Measurements from ENCODE around the gene EPHX1.
"Not testable (repeated sequence)": the region's sequence is repeated elsewhere in the genome, so short reads cannot be mapped to it uniquely, and the experiment has no call there.

The EPHX1 gene

GRCh38 chr1:225815526-225816178 lies 5.7 kb downstream of the EPHX1 start:
- no peak for DNase-seq (ENCODE audit: extremely low read depth in 1 of 2, low read depth in 1 of 2)

GRCh38 chr1:225816643-225817538 lies 7.0 kb downstream of the EPHX1 start:
- DNase-seq (ENCODE audit: extremely low read depth in 1 of 2, low read depth in 1 of 2) = no peak

DNA sequence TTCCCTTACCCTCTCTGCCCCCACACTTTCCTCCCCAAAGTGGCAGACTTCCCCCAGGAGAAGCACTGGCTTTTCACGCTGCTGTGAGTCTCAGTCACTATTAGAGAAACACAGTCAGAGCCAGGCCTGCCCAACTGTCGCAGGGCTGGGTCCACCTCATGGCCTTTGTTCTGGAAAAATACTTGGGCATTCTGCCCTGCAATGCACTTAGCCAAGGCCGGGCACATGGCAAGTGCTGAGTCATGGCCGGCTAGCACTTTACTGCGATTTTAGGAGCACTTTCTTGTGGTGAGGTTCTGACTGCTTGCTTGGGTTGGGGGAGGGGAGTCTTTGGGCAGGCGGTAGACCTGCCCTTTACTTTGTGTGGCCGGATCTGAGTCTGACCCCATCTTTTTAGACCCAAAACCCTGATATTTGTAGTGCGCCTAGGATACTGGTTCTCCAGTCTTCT lies 7.7 kb downstream of the EPHX1 start:
- DNase-seq (ENCODE audit: extremely low read depth in 1 of 2, low read depth in 1 of 2) = no peak

GRCh38 chr1:225818229-225818628 lies 8.3 kb downstream of the EPHX1 start:
- no peak for DNase-seq (ENCODE audit: extremely low read depth in 1 of 2, low read depth in 1 of 2)

DNA sequence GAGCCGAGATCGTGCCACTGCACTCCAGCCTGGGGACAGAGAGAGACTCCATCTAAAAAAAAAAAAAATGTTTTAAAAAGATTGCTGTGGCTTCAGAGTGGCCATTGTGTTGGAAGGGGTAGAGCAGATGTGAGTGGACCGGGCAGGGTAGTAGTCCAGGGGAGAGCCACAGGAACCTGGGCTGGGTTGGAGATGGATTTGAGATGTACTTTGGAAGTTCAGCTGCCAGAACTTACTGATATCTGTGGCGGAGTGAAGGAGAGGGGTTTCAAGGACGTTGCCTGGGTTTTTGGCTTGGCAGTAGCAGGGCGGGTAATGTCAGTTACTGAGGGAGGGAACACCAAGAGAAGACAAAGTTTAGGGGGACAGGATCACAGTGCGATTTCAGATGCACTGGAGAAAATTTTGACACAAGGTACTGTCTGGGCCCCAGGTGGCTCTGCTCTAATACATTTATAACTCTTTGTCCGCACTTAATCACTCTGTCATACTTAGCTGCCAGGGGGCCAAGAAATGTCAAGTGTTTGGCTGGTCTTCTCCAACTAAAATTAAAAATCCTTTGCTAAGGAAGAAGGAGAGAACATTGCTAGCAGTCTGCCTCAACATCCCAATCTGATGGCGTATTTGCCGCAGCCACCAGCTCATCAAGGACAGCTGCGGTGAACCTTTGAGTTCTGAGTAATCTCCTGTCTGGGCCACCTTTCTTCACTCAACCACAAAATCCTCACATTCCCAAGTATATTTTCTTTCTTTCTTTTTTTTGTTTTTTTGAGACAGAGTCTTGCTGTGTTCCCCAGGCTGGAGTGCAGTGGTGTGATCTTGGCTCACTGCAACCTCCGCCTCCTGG lies 9.6 kb downstream of the EPHX1 start:
- no peak for DNase-seq (ENCODE audit: extremely low read depth in 1 of 2, low read depth in 1 of 2)

- no peak for DNase-seq (ENCODE audit: extremely low read depth in 1 of 2, low read depth in 1 of 2)
Observed at GRCh38 chr1:225820522-225821120, 10.7 kb downstream of the EPHX1 start.

DNA sequence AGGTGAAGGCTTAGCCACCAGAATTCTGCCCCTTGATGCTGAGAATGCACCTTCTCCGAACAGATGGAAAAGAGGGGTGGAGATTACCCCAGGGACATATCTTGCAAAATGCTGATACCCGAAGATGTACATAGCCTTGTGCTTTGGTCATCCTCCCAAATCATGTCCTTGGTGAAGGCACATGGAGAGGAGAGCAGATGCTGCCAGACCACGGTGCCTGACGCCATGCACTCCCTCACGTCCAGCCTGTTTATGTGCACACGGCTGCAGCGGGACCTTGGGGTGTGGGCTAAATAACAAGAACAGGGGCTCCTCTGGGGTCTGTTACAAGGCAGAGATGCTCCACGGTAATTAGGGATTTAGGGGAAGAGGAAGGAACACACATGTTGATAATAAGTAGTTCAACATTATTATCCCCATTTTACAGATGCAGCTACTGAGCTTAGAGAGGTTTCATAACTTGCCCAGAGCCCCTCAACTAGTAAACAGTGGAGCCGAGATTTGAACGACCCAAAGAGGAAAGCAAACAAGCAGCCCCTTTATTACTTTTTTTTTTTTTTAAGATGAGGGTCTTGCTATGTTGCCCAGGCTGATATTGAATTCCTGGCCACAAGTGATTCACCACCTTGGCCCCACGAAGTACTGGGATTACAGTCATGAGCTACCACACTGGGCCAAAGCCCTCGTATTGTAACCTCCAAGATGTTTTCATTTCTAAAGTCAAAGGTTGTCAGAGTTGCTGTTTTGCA lies 12.9 kb downstream of the EPHX1 start:
- no peak for DNase-seq (ENCODE audit: extremely low read depth in 1 of 2, low read depth in 1 of 2)

- DNase-seq (ENCODE audit: extremely low read depth in 1 of 2, low read depth in 1 of 2) = no peak
Observed at GRCh38 chr1:225823811-225824261, 13.9 kb downstream of the EPHX1 start.

DNA sequence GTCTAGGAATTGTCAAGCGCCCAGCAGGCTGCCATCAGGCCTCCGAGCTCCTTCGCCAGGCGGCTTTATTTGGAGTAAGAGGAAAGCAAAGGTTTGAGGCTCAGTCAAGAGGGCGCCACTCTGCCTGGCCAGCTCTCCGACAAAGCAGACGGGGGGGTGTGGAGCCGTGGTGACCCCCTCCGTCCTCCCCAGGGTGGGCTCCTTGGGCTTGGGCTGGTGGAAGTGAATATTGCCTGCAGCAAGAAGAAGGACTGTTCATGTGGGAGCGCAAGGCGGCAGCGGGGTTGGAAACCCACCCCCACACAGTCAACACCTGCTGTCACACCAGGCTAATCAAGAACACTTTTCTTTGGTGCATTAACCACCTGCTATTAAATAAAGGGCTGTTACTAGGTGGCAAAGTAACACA lies 14.6 kb downstream of the EPHX1 start:
- no peak for DNase-seq (ENCODE audit: extremely low read depth in 1 of 2, low read depth in 1 of 2)

DNA sequence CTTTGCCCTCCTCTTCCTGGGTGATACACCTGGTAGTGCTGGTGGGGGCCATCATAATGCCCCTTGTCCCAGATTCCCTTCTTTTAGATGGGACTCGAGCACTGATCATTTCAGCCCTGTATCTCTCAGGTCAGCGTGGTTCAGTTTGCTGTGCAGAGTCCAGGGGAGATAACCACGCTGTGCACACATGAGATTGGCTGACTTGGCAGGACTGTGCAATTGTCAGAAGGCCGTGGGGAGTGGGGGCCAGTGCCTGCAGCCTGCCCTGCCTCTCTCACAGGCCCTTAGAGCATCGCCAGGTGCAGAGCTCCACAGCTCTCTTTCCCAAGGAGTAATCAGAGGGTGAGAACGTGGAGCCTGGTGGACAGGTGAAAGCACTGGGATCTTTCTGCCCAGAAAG lies 15.2 kb downstream of the EPHX1 start:
- no peak for DNase-seq (ENCODE audit: extremely low read depth in 1 of 2, low read depth in 1 of 2)

- no peak for DNase-seq (ENCODE audit: extremely low read depth in 1 of 2, low read depth in 1 of 2)
Observed at GRCh38 chr1:225825607-225826007, 15.7 kb downstream of the EPHX1 start.

DNA sequence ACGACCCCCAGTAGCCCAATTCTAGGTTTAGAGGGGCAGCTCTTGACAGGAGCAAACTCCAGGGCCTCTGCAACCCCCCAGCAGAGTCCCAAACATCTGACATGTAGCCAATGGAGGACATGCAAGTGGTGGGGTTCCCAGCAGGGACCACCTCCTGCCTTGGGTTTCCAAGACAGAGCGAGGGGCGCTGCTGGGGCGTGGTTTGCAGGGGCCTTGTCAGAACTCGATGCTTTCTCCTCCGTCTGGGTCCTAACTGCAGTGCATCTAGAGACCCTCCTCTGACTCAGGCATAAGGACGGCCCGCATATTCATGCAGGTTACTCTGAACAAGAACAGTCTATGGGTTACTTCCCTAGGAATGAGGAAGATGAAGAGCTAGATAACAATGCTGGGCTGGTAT lies 17.2 kb downstream of the EPHX1 start:
- DNase-seq (ENCODE audit: extremely low read depth in 1 of 2, low read depth in 1 of 2) = no peak

- DNase-seq (ENCODE audit: extremely low read depth in 1 of 2, low read depth in 1 of 2) = no peak
Observed at GRCh38 chr1:225828706-225829345, 18.9 kb downstream of the EPHX1 start.

GRCh38 chr1:225830841-225831240 lies 20.9 kb downstream of the EPHX1 start:
- no peak for DNase-seq (ENCODE audit: extremely low read depth in 1 of 2, low read depth in 1 of 2)

- DNase-seq (ENCODE audit: extremely low read depth in 1 of 2, low read depth in 1 of 2) = no peak
Observed at GRCh38 chr1:225834417-225835329, 24.7 kb downstream of the EPHX1 start.

DNA sequence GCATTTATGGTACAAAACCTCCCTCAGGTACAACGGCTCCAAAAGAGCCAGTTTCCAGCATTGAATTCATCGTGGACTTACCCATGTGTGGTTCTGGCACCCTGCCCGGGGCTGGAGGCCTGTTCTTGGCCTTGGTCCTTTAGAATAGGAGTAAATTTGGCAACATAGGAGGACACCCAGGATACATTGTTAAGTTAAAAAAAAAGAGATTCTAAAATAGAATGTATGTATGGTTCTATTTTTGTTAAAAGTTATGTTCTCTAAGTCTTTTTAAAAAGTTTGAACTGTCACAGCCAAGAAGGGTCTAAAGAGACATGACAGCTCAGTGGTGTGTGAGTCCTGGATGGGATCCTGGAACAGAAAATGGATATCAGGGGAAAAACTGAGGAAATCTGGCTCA lies 25.9 kb downstream of the EPHX1 start:
- DNase-seq (ENCODE audit: extremely low read depth in 1 of 2, low read depth in 1 of 2) = no peak

DNA sequence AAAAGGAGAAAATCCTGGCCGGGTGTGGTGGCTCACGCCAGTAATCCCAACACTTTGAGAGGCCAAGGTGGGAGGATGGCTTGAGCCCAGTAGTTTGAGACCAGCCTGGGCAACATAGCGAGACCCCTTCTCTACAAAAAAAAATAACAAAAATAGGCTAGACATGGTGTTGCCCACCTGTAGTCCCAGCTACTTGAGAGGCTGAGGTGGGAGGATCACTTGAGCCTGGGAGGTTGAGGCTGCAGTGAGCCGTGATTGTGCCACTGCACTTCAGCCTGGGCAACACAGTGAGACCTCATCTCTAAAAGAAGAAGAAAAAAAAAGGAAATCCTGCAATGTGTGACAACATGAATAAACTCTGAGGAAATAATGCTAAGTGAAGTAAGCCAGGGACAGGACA lies 26.4 kb downstream of the EPHX1 start:
- DNase-seq (ENCODE audit: extremely low read depth in 1 of 2, low read depth in 1 of 2) = not testable (repeated sequence)

- DNase-seq (ENCODE audit: extremely low read depth in 1 of 2, low read depth in 1 of 2) = no peak
Observed at GRCh38 chr1:225838793-225839192, 28.9 kb downstream of the EPHX1 start.

DNA sequence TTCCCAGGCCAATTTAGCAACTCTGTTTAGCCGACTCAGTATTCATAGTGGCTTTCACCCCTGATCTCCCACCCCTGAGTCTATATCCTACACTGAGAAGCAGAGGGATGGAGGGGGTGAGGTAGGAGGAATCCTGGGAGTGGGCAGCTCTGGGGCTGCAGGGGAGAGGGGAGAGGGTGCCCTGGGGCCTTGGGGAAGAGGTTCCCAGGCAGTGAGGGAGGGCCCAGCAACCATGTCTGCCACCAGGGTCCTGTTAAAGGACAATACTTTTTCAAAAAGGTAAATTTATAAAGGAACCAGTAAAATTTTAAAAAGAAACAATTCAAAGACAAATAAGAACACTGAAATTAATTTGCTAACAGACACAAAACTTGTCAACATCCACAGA lies 30.3 kb downstream of the EPHX1 start:
- no peak for DNase-seq (ENCODE audit: extremely low read depth in 1 of 2, low read depth in 1 of 2)

Data from stimulated activated CD8-positive, alpha-beta memory T cell treated with anti-CD3 and anti-CD28 coated beads, Interleukin-7, amount 100 ng/mL, for 48 hours (primary cell).